IPS-18a (cell line): ENCODE results near the gene KIAA0753.
"Not testable (repeated sequence)": the region's sequence is repeated elsewhere in the genome, so short reads cannot be mapped to it uniquely, and the experiment has no call there.

Experiments
- H3K27ac ChIP-seq: one replicate; pipeline ENCODE4 v1.5.1; 2013; ENCODE audit warnings: low read length
- H3K27me3 ChIP-seq: one replicate; pipeline ENCODE4 v1.6.1; 2013; ENCODE audit warnings: mild to moderate bottlenecking, low read length; ENCODE audit not compliant: control insufficient read depth, insufficient read depth
- H3K36me3 ChIP-seq: one replicate; pipeline ENCODE4 v1.6.1; 2013; ENCODE audit warnings: low read depth, low read length; ENCODE audit not compliant: control insufficient read depth
- H3K4me1 ChIP-seq: one replicate; pipeline ENCODE4 v1.6.1; 2013; ENCODE audit warnings: low read depth, low read length; ENCODE audit not compliant: control insufficient read depth
- H3K4me3 ChIP-seq: one replicate; pipeline ENCODE4 v1.5.1; 2013; ENCODE audit warnings: low read length
- H3K9ac ChIP-seq: one replicate; pipeline ENCODE4 v1.6.1; 2013; ENCODE audit warnings: mild to moderate bottlenecking, low read length, moderate library complexity
- H3K9me3 ChIP-seq: one replicate; pipeline ENCODE4 v1.6.1; 2013; ENCODE audit warnings: low read depth, low read length; ENCODE audit not compliant: control insufficient read depth

Gene KIAA0753

GRCh38 chr17:6610011-6610410 is 30.5 kb downstream of the KIAA0753 start:
- Histone ChIP-seq H3K4me1 (no peaks in the 10 kb centered on the region), H3K4me3 (no peak overlapping the region), H3K27ac (no peak overlapping the region), H3K9me3 (no peaks in the 10 kb centered on the region), H3K36me3 (peaks cover 53% of the 10 kb centered on the region), H3K27me3 (no peaks in the 10 kb centered on the region), H3K9ac (no peak overlapping the region)

GRCh38 chr17:6608321-6608720 is 32.2 kb downstream of the KIAA0753 start:
- no peak overlapping the region for H3K9ac ChIP-seq
- H3K27ac ChIP-seq: no peak overlapping the region
- H3K36me3 ChIP-seq: peaks cover 53% of the 10 kb centered on the region
- no peak overlapping the region for H3K4me3 ChIP-seq
- no peaks in the 10 kb centered on the region for H3K4me1 ChIP-seq
- H3K27me3 ChIP-seq: no peaks in the 10 kb centered on the region
- H3K9me3 ChIP-seq: no peaks in the 10 kb centered on the region

- no peaks in the 10 kb centered on the region for H3K4me1 ChIP-seq
- H3K9me3 ChIP-seq: no peaks in the 10 kb centered on the region
- H3K4me3 ChIP-seq: no peak overlapping the region
- H3K36me3 ChIP-seq: peaks cover 56% of the 10 kb centered on the region
- H3K27me3 ChIP-seq: no peaks in the 10 kb centered on the region
- H3K27ac ChIP-seq: no peak overlapping the region
- no peak overlapping the region for H3K9ac ChIP-seq
These were observed 35.4 kb downstream of the KIAA0753 start for GRCh38 chr17:6605142-6605541.

GRCh38 chr17:6603744-6604325 is 36.7 kb downstream of the KIAA0753 start:
- Histone ChIP-seq H3K36me3 (peaks cover 59% of the 10 kb centered on the region), H3K27me3 (no peaks in the 10 kb centered on the region), H3K4me3 (no peak overlapping the region), H3K9ac (no peak overlapping the region), H3K4me1 (no peaks in the 10 kb centered on the region), H3K9me3 (no peaks in the 10 kb centered on the region), H3K27ac (no peak overlapping the region)

GRCh38 chr17:6602141-6602540 is 38.4 kb downstream of the KIAA0753 start:
- Histone ChIP-seq H3K36me3 (peaks cover 57% of the 10 kb centered on the region), H3K4me1 (no peaks in the 10 kb centered on the region), H3K9me3 (no peaks in the 10 kb centered on the region), H3K4me3 (no peak overlapping the region), H3K27ac (no peak overlapping the region), H3K27me3 (no peaks in the 10 kb centered on the region), H3K9ac (no peak overlapping the region)

GRCh38 chr17:6599364-6599763 is 41.1 kb downstream of the KIAA0753 start:
- H3K27me3 ChIP-seq: no peaks in the 10 kb centered on the region
- no peaks in the 10 kb centered on the region for H3K9me3 ChIP-seq
- no peak overlapping the region for H3K9ac ChIP-seq
- H3K4me1 ChIP-seq: no peaks in the 10 kb centered on the region
- H3K27ac ChIP-seq: no peak overlapping the region
- peaks cover 59% of the 10 kb centered on the region for H3K36me3 ChIP-seq
- H3K4me3 ChIP-seq: no peak overlapping the region

- Histone ChIP-seq H3K36me3 (peaks cover 69% of the 10 kb centered on the region), H3K4me3 (no peak overlapping the region), H3K27me3 (no peaks in the 10 kb centered on the region), H3K9me3 (no peaks in the 10 kb centered on the region), H3K27ac (no peak overlapping the region), H3K9ac (no peak overlapping the region), H3K4me1 (no peaks in the 10 kb centered on the region)
These were observed 42.8 kb downstream of the KIAA0753 start for GRCh38 chr17:6597727-6598126.

GRCh38 chr17:6596941-6597340 is 43.6 kb downstream of the KIAA0753 start:
- no peaks in the 10 kb centered on the region for H3K9me3 ChIP-seq
- H3K9ac ChIP-seq: no peak overlapping the region
- no peaks in the 10 kb centered on the region for H3K4me1 ChIP-seq
- H3K27ac ChIP-seq: no peak overlapping the region
- H3K27me3 ChIP-seq: no peaks in the 10 kb centered on the region
- H3K4me3 ChIP-seq: no peak overlapping the region
- peaks cover 70% of the 10 kb centered on the region for H3K36me3 ChIP-seq

- H3K36me3 ChIP-seq: peaks cover 72% of the 10 kb centered on the region
- H3K4me3 ChIP-seq: no peak overlapping the region
- H3K9ac ChIP-seq: no peak overlapping the region
- no peak overlapping the region for H3K27ac ChIP-seq
- no peaks in the 10 kb centered on the region for H3K27me3 ChIP-seq
- no peaks in the 10 kb centered on the region for H3K4me1 ChIP-seq
- no peaks in the 10 kb centered on the region for H3K9me3 ChIP-seq
These were observed 44.0 kb downstream of the KIAA0753 start for GRCh38 chr17:6596511-6596910.

- no peaks in the 10 kb centered on the region for H3K27me3 ChIP-seq
- H3K9me3 ChIP-seq: no peaks in the 10 kb centered on the region
- no peak overlapping the region for H3K9ac ChIP-seq
- H3K36me3 ChIP-seq: peaks cover 76% of the 10 kb centered on the region
- no peak overlapping the region for H3K4me3 ChIP-seq
- no peak overlapping the region for H3K27ac ChIP-seq
- no peaks in the 10 kb centered on the region for H3K4me1 ChIP-seq
These were observed 44.4 kb downstream of the KIAA0753 start for GRCh38 chr17:6596081-6596480.

- H3K36me3 ChIP-seq: peaks cover 77% of the 10 kb centered on the region
- H3K27ac ChIP-seq, H3K27me3 ChIP-seq, H3K4me1 ChIP-seq, H3K4me3 ChIP-seq, H3K9me3 ChIP-seq, H3K9ac ChIP-seq: not testable (repeated sequence)
These were observed 47.1 kb downstream of the KIAA0753 start for GRCh38 chr17:6593371-6593770.

- no peak overlapping the region for H3K4me3 ChIP-seq
- peaks cover 85% of the 10 kb centered on the region for H3K36me3 ChIP-seq
- no peaks in the 10 kb centered on the region for H3K9me3 ChIP-seq
- no peak overlapping the region for H3K27ac ChIP-seq
- no peak overlapping the region for H3K9ac ChIP-seq
- no peaks in the 10 kb centered on the region for H3K4me1 ChIP-seq
- no peaks in the 10 kb centered on the region for H3K27me3 ChIP-seq
These were observed 48.3 kb downstream of the KIAA0753 start for GRCh38 chr17:6592173-6592572.
